ENCODE measurements around the gene RILP.

RILP gene

GRCh38 chr17:1648173-1648962 lies 1.3 kb downstream of the RILP start:
- DNase-seq (ENCODE audit: low spot score), result peak; percentile 48

GRCh38 chr17:1647802-1648171 lies 1.9 kb downstream of the RILP start:
- no peak for DNase-seq (ENCODE audit: low spot score)

GRCh38 chr17:1646199-1646875 lies 3.3 kb downstream of the RILP start:
- no peak for DNase-seq (ENCODE audit: low spot score)

- DNase-seq (ENCODE audit: low spot score), result no peak
These were observed 4.2 kb downstream of the RILP start, which contains the start of gene SCARF1 for GRCh38 chr17:1645207-1646171. SCARF1 (minus strand) TSS chr17:1645732; CDS start chr17:1645697, 35 bp downstream.

GRCh38 chr17:1644493-1645206 lies 5.0 kb downstream of the RILP start:
- DNase-seq (ENCODE audit: low spot score), result no peak

GRCh38 chr17:1643999-1644492 lies 5.6 kb downstream of the RILP start:
- DNase-seq (ENCODE audit: low spot score), result no peak

GRCh38 chr17:1643293-1643998 lies 6.2 kb downstream of the RILP start:
- peak; percentile 41 for DNase-seq (ENCODE audit: low spot score)

GRCh38 chr17:1641065-1641403 lies 8.6 kb downstream of the RILP start:
- DNase-seq (ENCODE audit: low spot score), result no peak

- no peak for DNase-seq (ENCODE audit: low spot score)
These were observed 9.2 kb downstream of the RILP start for GRCh38 chr17:1640329-1641064.

GRCh38 chr17:1639549-1640180 lies 10.0 kb downstream of the RILP start:
- DNase-seq (ENCODE audit: low spot score), result no peak

- DNase-seq (ENCODE audit: low spot score), result no peak
These were observed 10.9 kb downstream of the RILP start for GRCh38 chr17:1638624-1639300.

- DNase-seq (ENCODE audit: low spot score), result no peak
These were observed 11.5 kb downstream of the RILP start for GRCh38 chr17:1638171-1638590.

- no peak for DNase-seq (ENCODE audit: low spot score)
These were observed 12.9 kb downstream of the RILP start for GRCh38 chr17:1636732-1637285.

GRCh38 chr17:1635675-1636465 lies 13.8 kb downstream of the RILP start:
- no peak for DNase-seq (ENCODE audit: low spot score)

GRCh38 chr17:1634841-1635650 lies 14.6 kb downstream of the RILP start:
- no peak for DNase-seq (ENCODE audit: low spot score)

- no peak for DNase-seq (ENCODE audit: low spot score)
These were observed 19.0 kb downstream of the RILP start for GRCh38 chr17:1630662-1631061.
